NCI-H2081 (cell line): ENCODE measurements around the gene EPHA4.

Experiments used
- DNase-seq, 2 experiments: peaks; one replicate each; lab custom pipeline; 2025; lab: John Stamatoyannopoulos, UW

The EPHA4 gene

GRCh38 chr2:221392228-221392881, 179.7 kb downstream of the EPHA4 start:
- DNase-seq: no peak

DNA sequence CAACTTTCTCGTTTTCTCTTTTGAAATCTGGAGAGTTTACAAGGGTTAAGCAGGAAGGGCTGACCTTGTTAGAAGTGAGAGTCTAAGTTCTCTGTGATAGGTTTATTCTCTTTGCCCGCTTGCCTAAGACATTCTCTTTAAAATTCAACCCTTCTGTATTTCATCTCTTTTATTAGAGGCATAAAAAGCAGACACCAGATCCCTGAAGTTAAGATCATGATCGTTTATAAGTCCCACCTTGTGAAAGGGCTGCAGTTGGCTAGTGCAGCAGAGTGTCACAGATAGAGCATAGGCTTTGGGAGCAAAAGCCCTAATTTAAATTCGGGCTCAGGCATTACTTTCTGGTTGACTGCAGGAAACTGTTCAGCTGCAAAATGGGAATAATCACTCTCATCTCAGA, 181.2 kb downstream of the EPHA4 start:
- DNase-seq: no peak

DNA sequence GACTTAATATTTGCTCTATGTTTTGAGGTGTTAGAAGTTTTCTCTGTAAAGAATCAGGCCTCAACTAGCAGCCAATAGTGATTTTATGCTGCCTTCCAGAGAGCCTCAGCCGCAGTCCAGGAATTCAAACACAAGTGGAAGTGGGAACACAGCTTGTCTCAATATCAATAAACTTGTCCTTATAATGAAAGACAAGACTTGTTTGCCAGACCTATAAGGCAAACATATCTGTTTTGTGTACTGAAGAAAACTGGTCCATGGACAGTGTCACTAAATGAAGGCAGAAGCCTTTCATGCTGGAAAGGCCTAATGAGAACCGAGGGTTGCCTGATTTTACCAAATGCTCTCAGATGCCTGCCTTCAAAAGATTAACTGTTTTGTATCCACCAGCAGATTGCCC, 182.2 kb downstream of the EPHA4 start:
- DNase-seq: no peak

DNA sequence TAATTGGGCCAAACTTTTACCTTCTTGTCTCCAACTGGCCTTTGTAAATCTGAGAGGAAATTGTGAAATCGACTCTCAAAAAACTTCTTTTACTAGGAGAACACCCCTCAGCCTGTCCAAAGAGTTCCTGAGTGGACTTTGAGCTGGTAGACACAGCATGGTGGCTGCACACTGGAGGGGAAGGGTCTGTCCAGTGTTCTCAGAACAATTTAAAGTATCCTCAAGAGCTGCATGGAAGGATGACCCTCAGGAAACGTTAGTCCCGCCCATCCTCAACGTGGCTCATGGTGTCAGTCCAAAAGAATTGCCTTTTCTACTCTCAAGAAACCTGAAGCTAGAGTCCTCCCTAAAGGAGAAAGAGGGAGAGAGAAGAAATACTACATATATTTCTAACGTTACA, 182.7 kb downstream of the EPHA4 start:
- DNase-seq: no peak

GRCh38 chr2:221388891-221389290, 183.2 kb downstream of the EPHA4 start:
- DNase-seq: no peak

DNA sequence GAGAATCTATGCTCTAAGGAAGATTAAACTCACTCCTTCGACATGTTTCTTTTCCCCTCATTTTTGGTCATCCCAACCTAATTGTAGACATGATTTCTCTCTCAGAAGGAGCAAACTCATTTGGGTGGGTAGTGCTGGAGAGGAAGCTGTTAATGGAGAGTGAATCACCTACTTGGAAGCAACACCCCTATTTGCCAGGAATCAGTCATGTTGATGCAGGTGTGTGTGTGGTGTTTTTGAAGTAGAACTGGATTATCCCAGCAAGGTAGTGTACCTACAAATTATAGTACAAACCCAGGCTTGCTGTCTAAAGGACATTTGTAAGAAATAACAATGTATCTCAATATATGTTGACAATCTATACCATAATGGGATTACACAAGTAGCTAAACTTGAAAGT, 186.4 kb downstream of the EPHA4 start:
- no peak for DNase-seq

GRCh38 chr2:221381928-221382488, 190.1 kb downstream of the EPHA4 start:
- DNase-seq: no peak

DNA sequence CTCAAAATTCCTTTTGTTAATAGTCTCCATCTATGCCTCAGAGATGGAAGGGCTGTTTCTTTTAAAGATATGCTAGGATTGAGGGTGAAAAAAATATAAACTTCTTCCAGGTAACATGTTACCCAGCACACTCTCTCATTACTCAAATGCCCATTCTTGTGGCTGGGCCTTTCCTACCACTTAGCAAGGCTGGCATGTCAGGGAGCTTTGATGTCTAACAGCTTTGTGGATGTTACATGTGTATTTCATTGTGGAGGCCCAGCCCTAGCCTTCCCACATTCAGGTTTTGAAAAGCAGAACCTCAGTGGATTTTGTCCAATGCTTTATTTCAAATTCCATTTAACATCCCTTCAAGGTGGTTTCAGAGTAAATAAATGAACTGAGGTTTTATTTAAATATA, 191.4 kb downstream of the EPHA4 start:
- no peak for DNase-seq

DNA sequence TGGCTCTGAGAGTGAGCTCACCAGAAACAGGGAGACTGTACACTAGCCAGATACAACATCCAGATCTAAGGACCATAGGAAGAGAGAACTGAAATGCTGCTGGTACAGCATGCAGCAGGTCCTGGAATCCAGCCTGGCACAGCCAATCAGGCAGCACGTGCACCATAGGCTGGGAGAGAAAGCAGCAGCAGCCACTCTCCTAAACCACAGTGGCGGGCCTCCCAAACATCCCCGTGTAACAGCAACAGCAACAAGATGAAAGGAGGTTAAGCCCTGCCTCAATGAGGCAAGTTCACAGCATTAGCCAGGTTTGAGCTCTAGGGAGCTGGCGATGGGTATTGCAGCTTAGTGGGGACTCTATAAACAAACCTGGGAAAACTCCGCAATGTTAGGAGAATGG, 192.0 kb downstream of the EPHA4 start:
- DNase-seq: no peak

DNA sequence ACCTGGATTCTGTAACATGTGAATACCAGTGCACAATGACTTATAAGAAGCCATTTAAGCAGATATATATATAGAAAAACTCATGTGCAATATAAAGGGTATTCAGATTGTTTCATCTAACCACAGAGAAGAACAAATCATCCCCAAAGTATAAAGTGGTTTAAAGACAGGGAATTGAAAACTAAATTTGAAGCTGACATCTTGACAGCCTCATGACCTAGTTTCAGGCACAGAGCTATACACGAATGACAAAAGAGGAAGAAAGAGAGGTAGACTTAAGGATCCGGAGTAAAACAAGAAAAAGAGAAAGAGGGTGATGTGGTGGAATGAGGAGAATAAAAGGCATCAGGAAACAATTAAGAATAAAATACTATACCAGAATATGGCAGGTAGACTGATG, 194.5 kb downstream of the EPHA4 start:
- no peak for DNase-seq

- no peak for DNase-seq
These were observed 195.0 kb downstream of the EPHA4 start for GRCh38 chr2:221377066-221377465.

DNA sequence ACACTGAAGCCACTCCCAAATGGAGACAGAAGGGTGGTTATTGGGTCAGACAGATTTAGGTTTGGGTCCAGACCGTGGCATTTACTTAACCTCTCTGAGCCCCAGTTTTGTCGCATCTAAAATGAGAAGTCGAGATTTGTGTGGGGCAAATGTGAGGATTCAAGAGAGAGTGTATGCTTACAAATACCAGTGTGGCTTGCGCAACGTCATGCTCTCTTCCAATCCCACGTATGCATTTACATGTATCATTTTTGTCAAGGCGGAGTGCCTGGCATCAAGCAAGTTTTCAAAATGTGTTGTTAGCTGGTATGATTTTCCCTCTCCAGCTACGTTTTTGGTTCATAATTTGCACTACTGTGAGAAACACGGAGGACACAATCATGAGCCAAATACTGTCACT, 197.9 kb downstream of the EPHA4 start:
- no peak for DNase-seq

- no peak for DNase-seq
These were observed 199.2 kb downstream of the EPHA4 start for GRCh38 chr2:221372907-221373306.

GRCh38 chr2:221372159-221372884, 199.8 kb downstream of the EPHA4 start:
- no peak for DNase-seq

- DNase-seq: no peak
These were observed 200.8 kb downstream of the EPHA4 start for GRCh38 chr2:221371347-221371746.

DNA sequence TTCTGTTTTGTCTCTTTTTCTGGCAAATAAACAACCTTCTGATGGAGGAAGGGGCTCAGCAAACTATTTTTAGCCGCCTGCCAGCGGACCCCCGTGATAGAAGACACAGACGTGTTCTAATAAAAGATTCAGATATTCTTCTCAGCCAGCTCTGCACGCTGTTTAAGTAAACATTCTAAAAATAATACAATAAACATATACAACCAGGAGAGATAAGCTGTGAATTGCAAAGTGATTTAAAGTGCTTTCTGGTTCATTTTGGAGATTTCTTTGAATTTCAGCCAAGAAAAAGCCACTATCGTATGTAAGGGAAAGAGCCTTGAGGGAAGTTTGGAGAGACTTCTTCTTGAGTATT, 201.3 kb downstream of the EPHA4 start:
- DNase-seq: no peak

GRCh38 chr2:221370076-221370856, 201.8 kb downstream of the EPHA4 start:
- no peak for DNase-seq
